ENCODE data around the gene FRRS1L.

FRRS1L gene

DNA sequence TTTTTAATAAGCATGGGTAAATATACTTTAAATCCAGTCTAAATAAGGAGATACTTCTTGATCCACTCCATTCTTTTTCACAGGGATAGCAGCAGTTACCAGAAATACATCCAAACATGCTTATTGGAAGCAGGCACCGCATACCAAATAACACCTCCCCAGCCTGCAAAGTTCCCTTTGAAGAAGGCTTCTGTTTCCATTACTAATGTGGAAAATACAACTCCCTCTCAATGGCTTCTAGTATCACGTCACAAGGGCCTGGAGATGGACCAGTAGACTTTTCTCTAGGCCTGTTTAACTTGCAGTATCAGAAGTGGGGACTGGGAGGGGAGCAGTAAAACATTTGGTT is 68.1 kb downstream of the FRRS1L start:
- DNase-seq (ENCODE audit: low read depth), result no peak
- no peak overlapping the region for H3K4me3 ChIP-seq (ENCODE audit: low read depth, low read length)
- TF ChIP-seq, protein P1, sequence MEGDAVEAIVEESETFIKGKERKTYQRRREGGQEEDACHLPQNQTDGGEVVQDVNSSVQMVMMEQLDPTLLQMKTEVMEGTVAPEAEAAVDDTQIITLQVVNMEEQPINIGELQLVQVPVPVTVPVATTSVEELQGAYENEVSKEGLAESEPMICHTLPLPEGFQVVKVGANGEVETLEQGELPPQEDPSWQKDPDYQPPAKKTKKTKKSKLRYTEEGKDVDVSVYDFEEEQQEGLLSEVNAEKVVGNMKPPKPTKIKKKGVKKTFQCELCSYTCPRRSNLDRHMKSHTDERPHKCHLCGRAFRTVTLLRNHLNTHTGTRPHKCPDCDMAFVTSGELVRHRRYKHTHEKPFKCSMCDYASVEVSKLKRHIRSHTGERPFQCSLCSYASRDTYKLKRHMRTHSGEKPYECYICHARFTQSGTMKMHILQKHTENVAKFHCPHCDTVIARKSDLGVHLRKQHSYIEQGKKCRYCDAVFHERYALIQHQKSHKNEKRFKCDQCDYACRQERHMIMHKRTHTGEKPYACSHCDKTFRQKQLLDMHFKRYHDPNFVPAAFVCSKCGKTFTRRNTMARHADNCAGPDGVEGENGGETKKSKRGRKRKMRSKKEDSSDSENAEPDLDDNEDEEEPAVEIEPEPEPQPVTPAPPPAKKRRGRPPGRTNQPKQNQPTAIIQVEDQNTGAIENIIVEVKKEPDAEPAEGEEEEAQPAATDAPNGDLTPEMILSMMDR (IDR thresholded peaks at IDR 0.05; ENCODE audit: low read depth, low read length, missing control alignments), result no peak

DNA sequence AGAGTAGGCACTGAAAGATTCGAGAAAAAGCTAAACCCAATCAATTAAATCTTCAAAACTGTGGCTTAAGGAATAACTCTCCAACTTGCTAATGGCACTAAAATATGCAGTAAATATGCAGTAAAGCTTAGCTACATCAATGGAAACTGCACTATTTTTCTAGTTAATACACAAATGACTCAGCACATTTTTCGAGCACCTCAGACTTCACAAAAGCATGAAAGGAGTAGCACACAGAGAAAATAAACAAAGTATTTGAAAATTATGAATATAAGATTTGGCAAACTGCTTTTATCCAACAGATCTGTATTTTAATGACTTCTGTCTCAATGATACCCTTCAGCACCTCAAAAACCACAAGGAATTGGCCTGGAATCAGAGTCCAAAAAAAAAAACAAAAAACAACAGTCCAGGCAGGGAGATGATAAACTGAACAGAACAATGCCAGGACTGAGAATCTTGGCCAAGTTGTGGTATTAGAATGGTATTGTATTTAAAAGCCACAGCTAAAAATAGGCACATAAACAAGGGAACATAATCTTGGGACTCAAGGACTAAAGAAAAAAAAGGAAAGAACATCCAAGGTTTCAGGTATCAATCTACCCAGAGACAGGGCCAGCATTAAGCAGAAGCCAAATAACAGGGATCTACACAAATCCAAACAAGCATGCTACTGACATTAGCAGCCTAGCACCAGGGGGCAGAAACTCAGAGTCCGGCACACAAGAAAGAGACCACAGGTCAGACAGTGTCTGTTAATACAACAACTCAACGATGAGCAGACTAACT is 68.7 kb downstream of the FRRS1L start:
- H3K4me3 ChIP-seq (ENCODE audit: low read depth, low read length), result no peak overlapping the region
- DNase-seq (ENCODE audit: low read depth), result no peak
- TF ChIP-seq, protein P1 (IDR thresholded peaks at IDR 0.05; ENCODE audit: low read depth, low read length, missing control alignments), result no peak

DNA sequence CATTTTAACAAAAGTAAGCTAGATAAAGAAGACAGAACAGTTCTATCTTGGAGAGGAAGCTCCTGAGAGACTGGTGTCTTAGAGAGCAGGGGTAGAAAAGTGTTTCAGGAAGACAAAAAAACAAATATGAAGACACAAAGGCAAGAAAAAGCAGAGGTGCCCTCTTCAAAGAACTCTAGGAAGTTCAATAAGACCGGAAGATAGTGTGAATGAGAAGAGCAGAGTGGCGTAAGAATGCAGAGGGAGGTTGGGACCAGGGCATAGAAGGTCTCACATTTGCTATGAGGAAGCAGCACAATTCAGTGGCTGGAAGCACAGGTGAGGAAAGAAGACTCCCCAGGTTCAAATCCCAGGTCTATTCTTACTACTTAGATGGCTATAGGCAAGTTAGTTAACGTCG is 69.9 kb downstream of the FRRS1L start:
- no peak overlapping the region for H3K4me3 ChIP-seq (ENCODE audit: low read depth, low read length)
- no peak for DNase-seq (ENCODE audit: low read depth)
- TF ChIP-seq, protein P1 (IDR thresholded peaks at IDR 0.05; ENCODE audit: low read depth, low read length, missing control alignments), result no peak

DNA sequence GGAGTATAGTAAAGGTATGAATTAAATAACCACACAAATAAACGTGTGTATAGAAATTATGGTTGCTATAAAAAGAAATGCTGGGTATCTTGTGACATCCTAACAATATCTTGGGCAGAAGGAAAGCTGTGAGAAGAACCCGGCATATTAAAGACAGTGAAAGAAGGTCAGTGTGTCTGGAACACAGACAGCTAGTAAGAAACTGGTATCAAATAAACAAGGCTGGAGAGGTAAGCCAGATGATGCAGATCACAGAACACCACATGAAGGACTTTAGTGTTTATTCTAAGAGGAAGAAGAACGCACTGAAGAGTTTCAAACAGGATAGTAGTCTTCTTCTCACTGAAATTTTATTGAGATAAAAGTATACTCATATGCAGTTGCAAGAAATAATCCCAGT is 71.7 kb downstream of the FRRS1L start:
- TF ChIP-seq, protein P1 (IDR thresholded peaks at IDR 0.05; ENCODE audit: low read depth, low read length, missing control alignments), result no peak
- no peak overlapping the region for H3K4me3 ChIP-seq (ENCODE audit: low read depth, low read length)
- no peak for DNase-seq (ENCODE audit: low read depth)

DNA sequence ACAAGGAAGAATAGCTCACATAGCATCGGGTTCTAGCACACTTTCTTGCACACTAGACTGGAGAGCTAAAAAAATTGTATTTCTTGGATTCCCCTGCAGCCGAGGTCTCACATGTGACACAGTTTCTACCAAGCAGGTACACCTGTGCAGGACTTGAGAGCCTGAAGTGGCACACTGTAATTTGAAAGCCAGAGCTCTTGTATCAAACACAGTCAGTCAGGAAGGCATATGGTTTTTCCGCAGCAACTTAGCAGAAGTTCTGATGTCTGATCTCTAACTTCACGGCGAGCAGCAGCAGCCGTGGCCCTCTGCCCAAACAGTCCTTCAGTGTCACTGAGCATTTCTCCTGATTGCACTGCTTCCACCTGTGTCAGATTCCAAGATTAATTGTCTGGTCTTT is 72.8 kb downstream of the FRRS1L start:
- no peak for DNase-seq (ENCODE audit: low read depth)
- TF ChIP-seq, protein P1 (IDR thresholded peaks at IDR 0.05; ENCODE audit: low read depth, low read length, missing control alignments), result no peak
- no peak overlapping the region for H3K4me3 ChIP-seq (ENCODE audit: low read depth, low read length)

DNA sequence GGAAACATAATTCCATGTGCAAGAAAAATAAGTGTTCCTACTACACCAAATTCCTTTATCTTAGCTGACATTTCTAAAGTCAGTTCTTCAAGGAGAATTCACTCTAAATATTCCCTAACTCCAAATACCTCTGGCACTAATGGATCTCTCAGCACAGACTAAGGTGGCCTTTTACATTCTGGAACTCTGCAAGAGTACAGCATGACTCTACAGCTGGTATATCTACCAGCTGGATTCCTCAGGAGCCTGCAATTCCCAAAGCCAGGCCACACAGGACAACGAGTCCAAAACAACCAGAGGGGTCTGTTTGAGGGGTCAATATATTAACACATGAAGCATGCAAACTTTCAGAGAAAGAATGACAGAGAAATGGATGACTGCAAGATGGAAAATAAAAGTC is 74.5 kb downstream of the FRRS1L start:
- DNase-seq (ENCODE audit: low read depth), result no peak
- H3K4me3 ChIP-seq (ENCODE audit: low read depth, low read length), result no peak overlapping the region
- TF ChIP-seq, protein P1 (IDR thresholded peaks at IDR 0.05; ENCODE audit: low read depth, low read length, missing control alignments), result no peak

DNA sequence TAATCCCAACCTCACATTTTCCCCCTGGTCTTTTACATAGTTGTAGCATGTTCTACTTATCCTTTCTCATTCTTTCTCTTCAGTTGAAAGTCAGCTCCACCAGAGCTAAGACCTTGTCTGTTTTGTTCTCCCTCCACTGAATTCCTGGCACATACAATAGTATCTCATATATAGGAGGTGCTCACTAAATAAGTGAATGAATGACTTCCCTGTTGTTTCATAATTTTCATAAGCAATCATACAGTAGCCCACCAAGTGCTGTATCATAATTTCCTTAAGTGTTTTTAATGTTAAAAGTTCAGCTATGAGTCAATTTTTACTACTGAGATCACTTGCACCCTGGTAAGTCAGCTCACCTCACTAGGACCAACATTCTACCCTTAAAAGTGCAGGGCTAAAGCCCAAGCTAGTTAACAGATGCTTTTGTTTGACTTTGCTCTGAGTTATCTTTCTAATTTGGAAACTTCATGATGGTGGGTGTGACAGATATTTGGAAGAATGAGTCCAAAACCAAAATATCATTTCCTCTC is 74.9 kb downstream of the FRRS1L start:
- TF ChIP-seq, protein P1 (IDR thresholded peaks at IDR 0.05; ENCODE audit: low read depth, low read length, missing control alignments), result no peak
- DNase-seq (ENCODE audit: low read depth), result no peak
- no peak overlapping the region for H3K4me3 ChIP-seq (ENCODE audit: low read depth, low read length)
